Effector CD4-positive, alpha-beta T cell (primary cell): ENCODE measurements around the gene ASNSD1.
"Not testable (repeated sequence)": the region's sequence is repeated elsewhere in the genome, so short reads cannot be mapped to it uniquely, and the experiment has no call there.

Source experiments
- DNase-seq: peaks from one replicate; pipeline ENCODE4 v3.0.0-alpha.2; 2020

Gene ASNSD1

GRCh38 chr2:189648846-189649509, 12.3 kb upstream of the ASNSD1 start:
- no peak for DNase-seq

GRCh38 chr2:189651284-189651683, 10.0 kb upstream of the ASNSD1 start:
- DNase-seq: no peak

GRCh38 chr2:189653464-189653863, 7.8 kb upstream of the ASNSD1 start:
- not testable (repeated sequence) for DNase-seq

- no peak for DNase-seq
Measured at GRCh38 chr2:189654641-189655040, 6.6 kb upstream of the ASNSD1 start.

GRCh38 chr2:189657867-189658266, 3.4 kb upstream of the ASNSD1 start:
- no peak for DNase-seq

- no peak for DNase-seq
Measured at GRCh38 chr2:189658306-189659212, 2.7 kb upstream of the ASNSD1 start.

- no peak for DNase-seq
Measured at GRCh38 chr2:189659734-189660133, 1.5 kb upstream of the ASNSD1 start.

GRCh38 chr2:189660803-189661147, 484 bp upstream of the ASNSD1 start:
- no peak for DNase-seq

- DNase-seq: no peak
Measured at GRCh38 chr2:189661957-189662321, 680 bp downstream of the ASNSD1 start.

GRCh38 chr2:189662669-189663226, 1.5 kb downstream of the ASNSD1 start:
- DNase-seq: no peak

- DNase-seq: not testable (repeated sequence)
Measured at GRCh38 chr2:189663319-189663718, 2.1 kb downstream of the ASNSD1 start.

GRCh38 chr2:189669913-189670312, 8.7 kb downstream of the ASNSD1 start:
- no peak for DNase-seq

GRCh38 chr2:189673661-189674373, 12.6 kb downstream of the ASNSD1 start:
- no peak for DNase-seq

GRCh38 chr2:189674374-189675112, 13.3 kb downstream of the ASNSD1 start, which contains the start of gene ANKAR:
Gene ANKAR, plus strand, starts transcription at chr2:189674670. Its CDS starts 1,821 bp downstream, at chr2:189676491.
- DNase-seq: peak; percentile 74

GRCh38 chr2:189676471-189676870, 15.2 kb downstream of the ASNSD1 start:
- no peak for DNase-seq

GRCh38 chr2:189679226-189679625, 18.0 kb downstream of the ASNSD1 start:
- DNase-seq: no peak

GRCh38 chr2:189681203-189681602, 19.9 kb downstream of the ASNSD1 start:
- no peak for DNase-seq

GRCh38 chr2:189681903-189682302, 20.6 kb downstream of the ASNSD1 start:
- DNase-seq: no peak

- DNase-seq: no peak
Measured at GRCh38 chr2:189683348-189683747, 22.1 kb downstream of the ASNSD1 start.

- DNase-seq: no peak
Measured at GRCh38 chr2:189684811-189685210, 23.6 kb downstream of the ASNSD1 start.

GRCh38 chr2:189685540-189686229, 24.4 kb downstream of the ASNSD1 start:
- no peak for DNase-seq

- DNase-seq: not testable (repeated sequence)
Measured at GRCh38 chr2:189687796-189688195, 26.5 kb downstream of the ASNSD1 start.
